HEK293T (cell line): ENCODE data around the gene CLOCK.

Experiments used
- ARNT ChIP-seq: fragments of 450-650 bp; IDR thresholded peaks from 2 replicates; pipeline ENCODE4 v1.6.1; 2017; ENCODE audit warnings: mild to moderate bottlenecking
- BHLHE40 ChIP-seq: fragments of 450-650 bp; IDR thresholded peaks from 2 replicates; pipeline ENCODE4 v1.6.1; 2016; ENCODE audit warnings: mild to moderate bottlenecking, moderate library complexity, borderline replicate concordance
- CTBP1 ChIP-seq: fragments of 450-650 bp; IDR thresholded peaks from 2 replicates; pipeline ENCODE4 v1.6.1; 2016; ENCODE audit warnings: borderline replicate concordance
- FOXK2 ChIP-seq: fragments of 450-650 bp; IDR thresholded peaks from 2 replicates; pipeline ENCODE4 v1.6.1; 2016; ENCODE audit warnings: mild to moderate bottlenecking
- FOXM1 ChIP-seq: fragments of 450-650 bp; IDR thresholded peaks from 2 replicates; pipeline ENCODE4 v1.6.1; 2017; ENCODE audit warnings: mild to moderate bottlenecking, borderline replicate concordance
- L3MBTL2 ChIP-seq: fragments of 450-650 bp; conservative IDR thresholded peaks from 2 replicates; pipeline ENCODE4 v1.6.1; 2016; ENCODE audit warnings: mild to moderate bottlenecking
- NFRKB ChIP-seq: fragments of 450-650 bp; IDR thresholded peaks from 2 replicates; pipeline ENCODE4 v1.6.1; 2016; ENCODE audit warnings: mild to moderate bottlenecking, moderate library complexity
- SP1 ChIP-seq: fragments of 450-650 bp; IDR thresholded peaks from 2 replicates; pipeline ENCODE4 v1.6.1; 2017
- TARDBP ChIP-seq: fragments of 450-650 bp; IDR thresholded peaks from 2 replicates; pipeline ENCODE4 v1.6.1; 2016

- no peak for TF ChIP-seq NFRKB
- no peak for TF ChIP-seq CTBP1
- no peak for TF ChIP-seq FOXK2
- TF ChIP-seq TARDBP: no peak
- no peak for TF ChIP-seq SP1
- no peak for TF ChIP-seq L3MBTL2
- no peak for TF ChIP-seq BHLHE40
- no peak for TF ChIP-seq ARNT
- TF ChIP-seq FOXM1: no peak
Observed at GRCh38 chr4:55447831-55448230, 98.9 kb downstream of the CLOCK start.
